Measurements from ENCODE around the gene ALDH3A1.
A peak's percentile ranks its signal among the peaks of the same experiment; 100 is the strongest.
"Not testable (repeated sequence)": the region's sequence is repeated elsewhere in the genome, so short reads cannot be mapped to it uniquely, and the experiment has no call there.

ALDH3A1 gene

GRCh38 chr17:19747829-19748806 is at the start of gene ALDH3A1:
Gene ALDH3A1 (minus strand): TSS chr17:19748298. CDS start chr17:19745129, 3,169 bp downstream.
- DNase-seq = no peak

- DNase-seq = no peak
These were observed 48.4 kb upstream of the ALDH3A1 start for GRCh38 chr17:19796457-19796856.

- no peak for DNase-seq
These were observed 43.9 kb upstream of the ALDH3A1 start for GRCh38 chr17:19791918-19792550.

- DNase-seq = no peak
These were observed 39.7 kb upstream of the ALDH3A1 start for GRCh38 chr17:19787733-19788357.

DNA sequence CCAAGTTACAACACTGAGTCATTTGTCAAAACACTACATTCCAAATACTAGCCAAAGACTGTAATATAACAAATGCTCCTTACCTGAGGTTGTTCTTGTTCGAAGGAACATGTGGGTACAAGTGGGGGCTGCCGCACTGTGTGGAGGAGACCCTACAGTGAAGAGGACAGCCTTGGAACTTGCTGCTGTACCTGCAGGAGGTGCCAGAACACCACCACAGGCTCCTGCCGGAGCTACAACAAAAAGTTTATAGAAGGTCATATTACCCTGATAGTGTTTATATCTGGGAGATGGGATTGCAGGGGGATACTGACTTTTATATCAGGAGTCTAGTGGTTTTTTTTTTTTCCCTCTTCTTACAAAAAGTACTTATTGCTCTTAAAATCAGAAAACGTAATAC is 37.8 kb upstream of the ALDH3A1 start:
- no peak for DNase-seq

- no peak for DNase-seq
These were observed 33.7 kb upstream of the ALDH3A1 start for GRCh38 chr17:19781488-19782458.

DNA sequence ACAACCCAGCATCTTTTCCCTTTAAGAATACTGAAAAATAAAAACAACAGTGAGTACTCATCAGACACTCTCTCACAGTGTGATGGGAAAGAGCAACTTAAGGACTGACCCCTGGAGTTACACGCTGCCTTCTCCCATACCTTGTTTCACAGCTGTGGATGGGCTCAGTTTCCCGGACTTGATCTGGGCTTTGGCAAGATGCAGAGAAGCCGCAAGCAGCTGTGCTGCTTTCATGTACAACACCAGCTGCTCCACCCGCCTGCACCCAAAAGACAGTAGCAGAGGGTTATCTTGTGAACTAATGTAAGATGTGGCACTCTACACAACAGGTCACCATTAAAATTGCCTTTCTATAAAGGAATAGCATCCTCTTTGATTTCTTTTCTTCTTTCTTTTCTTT is 32.7 kb upstream of the ALDH3A1 start:
- DNase-seq = no peak

DNA sequence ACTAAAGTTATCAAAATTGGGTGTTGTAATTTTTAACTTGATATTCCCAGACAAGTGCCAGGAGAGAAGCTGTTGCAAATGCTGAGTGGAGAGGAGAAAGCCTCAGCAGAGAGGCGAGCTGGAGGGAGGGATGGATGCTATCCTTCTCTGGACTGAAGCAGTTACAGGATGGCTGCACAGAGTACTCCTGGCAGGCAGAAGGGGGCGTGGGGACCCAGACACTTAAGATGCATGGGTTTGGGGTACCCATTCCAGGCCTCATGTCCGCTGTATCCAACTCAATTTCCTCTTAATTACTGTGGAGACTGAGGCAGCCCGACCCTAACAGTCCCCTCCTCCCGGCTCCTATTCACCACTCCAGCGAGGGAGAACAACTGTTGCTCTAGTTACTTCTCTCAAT is 25.4 kb upstream of the ALDH3A1 start:
- no peak for DNase-seq

DNA sequence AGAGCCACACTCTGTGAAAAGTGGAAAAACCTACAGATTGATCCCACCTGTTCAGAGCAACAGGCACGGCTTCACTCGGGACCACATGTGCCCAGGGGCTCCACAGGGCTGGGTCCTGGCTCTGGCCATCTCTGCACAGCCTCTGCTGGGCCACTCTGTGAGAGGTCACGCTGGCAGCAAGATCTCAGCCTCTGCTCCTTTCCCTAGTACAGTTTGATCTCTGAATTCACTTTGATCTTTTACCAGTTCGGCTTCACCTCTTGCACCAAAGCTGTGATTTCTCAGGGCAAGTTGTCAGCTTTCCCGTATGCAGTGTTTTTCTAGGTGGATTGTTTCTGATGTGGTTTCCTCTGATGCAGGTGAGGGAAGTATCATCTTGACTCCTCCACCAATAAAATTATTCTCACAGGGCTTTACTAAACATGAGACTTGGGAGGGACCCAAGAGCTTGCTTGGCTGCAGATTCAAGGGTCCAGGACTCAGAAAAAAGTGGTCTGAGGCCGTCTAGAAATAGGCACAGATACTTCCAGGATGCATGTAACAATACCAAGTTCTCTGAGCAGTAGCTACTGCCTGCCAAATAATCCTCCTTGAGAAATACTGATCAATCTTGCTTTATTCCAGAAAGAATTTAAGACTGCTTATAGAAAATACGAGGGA is 24.0 kb upstream of the ALDH3A1 start:
- no peak for DNase-seq

DNA sequence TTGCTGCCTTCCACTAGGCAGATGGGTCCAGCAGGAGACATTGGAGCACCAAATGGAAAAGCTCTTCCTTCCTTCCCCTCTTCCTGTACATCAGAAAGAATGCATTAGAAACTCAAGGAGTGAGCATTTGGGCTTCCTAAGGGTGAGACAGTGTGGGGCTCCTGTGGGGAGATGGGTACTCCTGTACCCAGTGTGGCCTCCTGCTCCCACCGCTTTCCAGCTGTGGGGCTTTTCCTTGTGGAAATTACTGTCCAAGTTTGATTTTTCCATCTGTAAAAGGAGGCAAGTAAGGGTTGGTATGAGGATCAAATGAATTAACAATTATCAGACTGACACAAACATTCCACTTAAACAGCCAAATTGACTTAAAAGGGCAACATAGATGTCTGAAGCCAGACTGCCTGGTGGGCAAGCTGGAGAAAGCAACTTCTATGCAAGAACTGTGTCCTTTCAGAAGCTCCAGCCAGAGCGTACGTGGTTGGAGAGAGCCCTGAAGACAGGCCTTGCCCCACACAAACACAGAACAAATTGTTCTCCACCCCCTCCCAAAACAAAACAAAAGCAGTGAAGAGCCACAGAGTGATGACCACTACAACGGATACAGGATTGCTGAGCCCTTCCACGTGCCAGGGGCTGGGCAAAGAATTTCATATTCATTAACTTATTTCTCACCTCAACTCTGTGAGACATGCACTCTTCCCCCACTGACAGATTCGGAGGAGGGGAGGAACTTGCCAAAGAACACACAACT is 23.1 kb upstream of the ALDH3A1 start:
- DNase-seq = no peak

GRCh38 chr17:19769946-19770652 is 22.0 kb upstream of the ALDH3A1 start:
- no peak for DNase-seq

GRCh38 chr17:19768046-19768782 is 20.1 kb upstream of the ALDH3A1 start:
- DNase-seq = no peak

- DNase-seq = peak in 1 of 2 experiments; percentile 70
These were observed 18.5 kb upstream of the ALDH3A1 start for GRCh38 chr17:19766421-19767270.

DNA sequence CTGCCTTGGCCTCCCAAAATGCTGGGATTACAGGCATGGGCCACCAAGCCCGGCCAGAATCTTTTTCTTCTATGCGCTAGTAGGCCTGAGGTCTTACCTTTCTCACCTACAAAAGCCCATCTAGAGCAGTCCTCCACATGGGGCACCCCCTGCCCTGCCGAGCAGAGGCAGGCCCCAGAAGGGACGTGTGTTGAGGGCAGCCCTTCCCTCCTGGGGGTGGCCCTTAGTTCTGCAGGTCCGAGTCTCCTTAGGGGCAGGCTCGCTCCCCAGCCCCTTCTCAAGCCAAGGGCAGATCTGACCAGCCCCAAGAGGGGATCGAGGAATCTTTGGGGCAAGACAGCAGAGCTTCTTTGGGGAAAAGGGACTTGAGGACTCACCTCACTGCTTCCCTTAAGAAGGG is 17.9 kb upstream of the ALDH3A1 start:
- no peak for DNase-seq

DNA sequence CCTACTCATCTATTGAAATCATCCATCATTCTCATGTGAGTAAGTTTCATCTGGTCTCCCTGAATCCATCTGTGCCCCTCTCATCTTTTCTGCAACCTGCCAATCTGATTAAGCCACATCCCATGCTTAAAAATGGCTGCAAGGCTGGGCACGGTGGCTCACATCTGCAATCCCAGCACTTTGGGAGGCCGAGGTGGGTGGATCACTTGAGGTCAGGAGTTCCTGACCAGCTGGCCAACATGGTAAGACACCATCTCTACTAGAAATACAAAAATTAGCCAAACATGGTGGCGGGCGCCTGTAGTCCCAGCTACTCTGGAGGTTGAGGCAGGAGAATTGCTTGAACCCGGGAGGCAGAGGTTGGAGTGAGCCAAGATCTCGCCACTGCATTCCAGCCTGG is 15.9 kb upstream of the ALDH3A1 start:
- DNase-seq = not testable (repeated sequence)

- no peak for DNase-seq
These were observed 15.3 kb upstream of the ALDH3A1 start for GRCh38 chr17:19763416-19763815.

GRCh38 chr17:19762515-19762961 is 14.4 kb upstream of the ALDH3A1 start:
- DNase-seq = peak in 1 of 2 experiments; percentile 10

GRCh38 chr17:19760746-19761145 is 12.6 kb upstream of the ALDH3A1 start:
- DNase-seq = no peak
